NCI-H82 treated with DMSO at 0.1 percent for 48 hours (cell line): ENCODE results near the gene TPM2.

Experiments used
- DNase-seq: peaks from one replicate; lab custom pipeline; 2025; ENCODE audit not compliant: unreplicated experiment; lab: John Stamatoyannopoulos, UW

TPM2 gene

DNA sequence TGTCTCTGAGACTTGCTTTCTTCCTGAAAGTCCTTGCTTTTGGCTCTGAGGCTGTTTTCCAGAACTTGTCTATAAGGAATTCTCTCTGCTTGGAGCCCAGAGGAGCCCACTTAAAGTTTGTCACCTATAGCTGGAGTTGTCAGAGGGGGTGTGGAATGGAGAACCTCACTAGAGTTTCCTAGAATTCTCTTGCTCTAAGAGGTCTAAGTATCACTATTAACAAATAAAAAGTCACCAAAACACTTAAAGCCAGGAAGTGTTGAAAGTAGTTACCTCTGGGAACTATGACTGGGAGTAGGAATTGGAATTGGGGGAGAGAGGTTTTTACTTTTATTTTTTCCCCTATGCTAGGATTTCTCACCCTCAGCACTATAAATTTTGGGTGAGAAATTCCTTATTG is 54.0 kb downstream of the TPM2 start:
- DNase-seq = no peak
